Measurements from ENCODE around the gene CXCL9.
"Not testable (repeated sequence)": the region's sequence is repeated elsewhere in the genome, so short reads cannot be mapped to it uniquely, and the experiment has no call there.

Gene CXCL9

GRCh38 chr4:76007089-76007862 lies at the start of gene CXCL9:
Gene CXCL9, minus strand, starts transcription at chr4:76007509. Its CDS starts 60 bp downstream, at chr4:76007449.
- FAIRE-seq (no peak), DNase-seq (ENCODE audit: insufficient read length, low spot score) (no peak)
- TF ChIP-seq, protein P1, sequence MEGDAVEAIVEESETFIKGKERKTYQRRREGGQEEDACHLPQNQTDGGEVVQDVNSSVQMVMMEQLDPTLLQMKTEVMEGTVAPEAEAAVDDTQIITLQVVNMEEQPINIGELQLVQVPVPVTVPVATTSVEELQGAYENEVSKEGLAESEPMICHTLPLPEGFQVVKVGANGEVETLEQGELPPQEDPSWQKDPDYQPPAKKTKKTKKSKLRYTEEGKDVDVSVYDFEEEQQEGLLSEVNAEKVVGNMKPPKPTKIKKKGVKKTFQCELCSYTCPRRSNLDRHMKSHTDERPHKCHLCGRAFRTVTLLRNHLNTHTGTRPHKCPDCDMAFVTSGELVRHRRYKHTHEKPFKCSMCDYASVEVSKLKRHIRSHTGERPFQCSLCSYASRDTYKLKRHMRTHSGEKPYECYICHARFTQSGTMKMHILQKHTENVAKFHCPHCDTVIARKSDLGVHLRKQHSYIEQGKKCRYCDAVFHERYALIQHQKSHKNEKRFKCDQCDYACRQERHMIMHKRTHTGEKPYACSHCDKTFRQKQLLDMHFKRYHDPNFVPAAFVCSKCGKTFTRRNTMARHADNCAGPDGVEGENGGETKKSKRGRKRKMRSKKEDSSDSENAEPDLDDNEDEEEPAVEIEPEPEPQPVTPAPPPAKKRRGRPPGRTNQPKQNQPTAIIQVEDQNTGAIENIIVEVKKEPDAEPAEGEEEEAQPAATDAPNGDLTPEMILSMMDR (IDR thresholded peaks at IDR 0.05; ENCODE audit: insufficient read depth, missing control alignments), result no peak

DNA sequence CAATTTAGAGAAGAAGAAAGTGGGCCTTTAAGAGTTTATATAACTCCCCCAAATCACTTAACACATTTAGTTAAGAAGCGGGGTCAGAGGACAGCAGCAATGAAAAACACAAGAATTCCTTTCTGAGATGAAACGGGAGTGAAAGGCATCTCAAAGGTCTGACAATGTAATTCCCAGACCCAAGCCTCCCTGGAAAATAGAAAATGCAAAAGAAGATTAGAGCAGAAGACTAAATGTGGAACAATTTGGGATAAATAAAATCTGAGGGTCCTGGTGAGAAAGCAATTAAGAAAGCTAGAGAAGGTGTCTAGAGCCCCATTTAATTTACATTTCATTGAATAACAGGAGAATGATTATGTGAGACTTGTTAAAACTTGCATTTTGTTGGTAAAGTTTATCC lies 48.1 kb upstream of the CXCL9 start:
- DNase-seq (ENCODE audit: insufficient read length, low spot score) (no peak), FAIRE-seq (no peak)
- TF ChIP-seq, protein P1 (IDR thresholded peaks at IDR 0.05; ENCODE audit: insufficient read depth, missing control alignments), result no peak

DNA sequence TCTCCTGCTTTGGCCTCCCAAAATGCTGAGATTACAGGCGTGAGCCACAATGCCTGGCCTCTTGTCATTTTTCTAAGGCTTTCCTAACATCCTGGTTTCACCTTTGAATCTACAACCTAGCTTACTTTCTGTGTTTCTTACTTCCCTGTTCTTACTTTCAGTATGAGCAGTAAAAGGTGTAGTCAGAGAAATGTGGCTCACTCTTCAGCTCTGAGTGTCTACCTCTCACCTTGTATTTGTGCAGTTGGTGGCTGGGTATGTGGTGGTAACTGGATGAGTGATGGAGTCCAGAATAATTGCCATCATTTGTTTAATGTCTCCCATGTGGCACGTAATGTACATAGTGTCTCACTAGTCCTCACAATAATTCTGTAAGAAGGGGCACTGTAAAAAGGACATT lies 47.7 kb upstream of the CXCL9 start:
- DNase-seq (ENCODE audit: insufficient read length, low spot score), result no peak
- no peak for FAIRE-seq
- TF ChIP-seq, protein P1 (IDR thresholded peaks at IDR 0.05; ENCODE audit: insufficient read depth, missing control alignments), result no peak

DNA sequence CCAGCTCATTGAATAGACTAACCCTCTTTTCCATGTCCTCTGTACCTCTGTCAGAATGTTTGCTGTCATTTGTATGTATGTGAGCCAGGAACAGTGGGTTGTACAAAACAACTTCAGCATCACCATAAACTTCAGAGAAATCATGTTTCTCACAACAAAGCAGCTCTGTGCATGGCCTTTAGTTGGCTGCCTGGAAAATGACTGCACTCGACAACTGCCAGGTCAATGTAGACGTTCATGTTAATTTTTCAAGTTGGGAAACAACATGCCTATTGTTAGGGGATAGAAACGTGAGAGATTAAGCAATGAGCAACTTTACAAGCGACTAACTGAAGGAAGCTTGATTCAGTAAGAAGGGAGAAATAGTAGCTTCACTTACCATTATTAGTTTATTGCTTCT lies 46.4 kb upstream of the CXCL9 start:
- no peak for FAIRE-seq
- TF ChIP-seq, protein P1 (IDR thresholded peaks at IDR 0.05; ENCODE audit: insufficient read depth, missing control alignments), result no peak
- no peak for DNase-seq (ENCODE audit: insufficient read length, low spot score)

- not testable (repeated sequence) for FAIRE-seq; DNase-seq (ENCODE audit: insufficient read length, low spot score)
Observed at GRCh38 chr4:76050560-76051050, 43.3 kb upstream of the CXCL9 start.

- not testable (repeated sequence) for FAIRE-seq; DNase-seq (ENCODE audit: insufficient read length, low spot score)
Observed at GRCh38 chr4:76049860-76050416, 42.6 kb upstream of the CXCL9 start.

DNA sequence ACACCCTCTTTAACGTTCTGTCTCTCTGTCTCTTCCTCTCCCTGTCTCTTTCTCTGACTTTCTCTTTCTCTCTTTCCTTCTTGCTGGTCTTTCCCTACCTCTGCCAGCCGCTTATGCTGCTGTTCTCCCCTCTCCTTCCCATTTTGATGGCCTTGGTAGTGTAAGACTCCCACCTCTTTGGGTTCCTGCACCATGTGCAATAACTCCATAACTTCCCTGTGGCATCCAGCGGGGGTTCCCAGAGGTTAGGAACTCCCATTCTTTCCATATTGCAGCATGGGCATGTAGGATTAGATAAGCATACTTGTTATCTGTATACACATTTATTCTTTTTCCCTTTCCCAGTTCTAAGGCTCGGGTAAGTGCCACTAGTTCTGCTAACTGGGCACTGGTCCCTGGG lies 37.4 kb upstream of the CXCL9 start:
- DNase-seq (ENCODE audit: insufficient read length, low spot score); FAIRE-seq: not testable (repeated sequence)

DNA sequence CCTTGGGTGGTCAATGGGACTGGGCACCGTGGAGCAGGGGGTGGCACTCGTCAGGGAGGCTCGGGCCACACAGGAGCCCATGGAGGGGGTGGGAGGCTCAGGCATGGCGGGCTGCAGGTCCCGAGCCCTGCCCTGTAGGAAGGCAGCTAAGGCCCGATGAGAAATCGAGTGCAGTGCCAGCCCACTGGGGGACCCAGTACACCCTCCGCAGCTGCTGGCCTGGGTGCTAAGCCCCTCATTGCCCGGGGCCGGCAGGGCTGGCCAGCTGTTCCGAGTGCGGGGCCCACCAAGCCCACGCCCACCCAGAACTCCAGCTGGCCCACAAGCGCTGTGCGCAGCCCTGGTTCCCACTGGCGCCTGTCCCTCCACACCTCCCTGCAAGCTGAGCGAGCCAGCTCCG lies 36.0 kb upstream of the CXCL9 start:
- FAIRE-seq; DNase-seq (ENCODE audit: insufficient read length, low spot score): not testable (repeated sequence)

GRCh38 chr4:76042241-76042998 lies 35.1 kb upstream of the CXCL9 start:
- DNase-seq (ENCODE audit: insufficient read length, low spot score), result not testable (repeated sequence)

More at GRCh38 chr4:76042241-76042998, 35.1 kb upstream of the CXCL9 start:
- not testable (repeated sequence) for FAIRE-seq

Data from D721Med (cell line).